Suprapubic skin (tissue), 4 donors: ENCODE results near the gene KCNN4. TPM values are rescaled to one million over a fixed set of nuclear protein-coding genes. Genes with fewer than 3 reads are reported as not detected.

ENCODE experiments used
- DNase-seq, 2 donors: peaks; one replicate each; pipeline ENCODE4 v3.0.0-alpha.2; 2019; ENCODE audit warnings: low spot score in 2 of 2
- H3K27ac ChIP-seq: fragments of 200-600 bp; sonication (generic); one replicate; pipeline ENCODE4 v1.5.1; 2019
- H3K27me3 ChIP-seq: fragments of 200-600 bp; sonication (generic); one replicate; pipeline ENCODE4 v1.5.1; 2019
- H3K36me3 ChIP-seq: fragments of 200-600 bp; sonication (generic); one replicate; pipeline ENCODE4 v1.5.1; 2019
- H3K4me1 ChIP-seq: fragments of 200-600 bp; sonication (generic); one replicate; pipeline ENCODE4 v1.5.1; 2019
- H3K4me3 ChIP-seq: fragments of 200-600 bp; sonication (generic); one replicate; pipeline ENCODE4 v1.5.1; 2019; ENCODE audit warnings: mild to moderate bottlenecking
- H3K9me3 ChIP-seq: fragments of 200-600 bp; sonication (generic); one replicate; pipeline ENCODE4 v1.5.1; 2019
- EP300 ChIP-seq: sonication (generic); formaldehyde crosslinking; IDR thresholded peaks from one replicate; pipeline ENCODE4 v1.6.1; 2017; ENCODE audit warnings: antibody characterized with exemption
- POLR2A ChIP-seq, 2 donors: fragments of 450-650 bp; IDR thresholded peaks; one replicate each; pipeline ENCODE4 v1.6.1; 2017; ENCODE audit warnings: antibody characterized with exemption in 2 of 2, mild to moderate bottlenecking in 2 of 2, moderate library complexity in 2 of 2
- POLR2AphosphoS5 ChIP-seq, 3 donors: sonication (generic); formaldehyde crosslinking; IDR thresholded peaks; one replicate each; pipeline ENCODE4 v1.6.1; 2017; ENCODE audit warnings: antibody characterized with exemption in 3 of 3
- WGBS: methylation state at CpG from one replicate; pipeline ENCODE4 v1.1.5; 2018; 5-methylcytosine and 5-hydroxymethylcytosine counted together
- total RNA-seq, 4 donors: library from RNA; depleted of rRNA; stranded (reverse); fragments of >200 nt; gene quantifications; one replicate each; pipeline ENCODE4 v1.1.0, GENCODE V29; 2016
- TF ChIP-seq, protein P1 (sequence below), 2 donors: fragments of 200-600 bp in 1 of 2; fragments of 450-650 bp in 1 of 2; sonication (generic) in 1 of 2; IDR thresholded peaks; one replicate each; pipeline ENCODE4 v1.5.1; 2016 to 2019; ENCODE audit warnings: antibody characterized with exemption in 2 of 2, mild to moderate bottlenecking in 1 of 2, moderate library complexity in 1 of 2

The KCNN4 gene
- total RNA-seq, 4 donors from 2014 or later = 26.4 to 77.9 (median 48.2) TPM

DNA sequence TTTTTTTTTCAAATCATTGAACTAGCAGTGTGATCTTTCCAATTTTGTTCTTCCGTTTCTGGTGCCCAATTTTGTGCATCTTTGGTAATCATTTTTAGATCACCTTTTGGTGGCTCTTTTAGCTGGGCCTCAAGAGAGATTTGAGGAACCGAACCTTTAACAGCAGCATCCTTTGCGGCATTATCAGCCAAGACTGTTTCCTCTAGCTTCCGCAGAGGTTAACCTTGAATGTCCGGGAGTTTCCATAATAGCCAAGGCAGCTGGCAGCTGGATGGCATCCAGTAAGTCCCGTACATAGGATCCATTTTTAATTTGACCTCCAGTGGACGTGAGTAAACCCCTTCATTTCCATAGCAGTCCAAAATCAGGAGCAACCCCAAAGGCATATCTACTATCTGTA, 55.3 kb downstream of the KCNN4 start:
- H3K27me3 ChIP-seq = no peaks in the 10 kb centered on the region
- no peak overlapping the region for H3K4me3 ChIP-seq
- H3K4me1 ChIP-seq = no peaks in the 10 kb centered on the region
- no peaks in the 10 kb centered on the region for H3K9me3 ChIP-seq
- DNase-seq = no peak
- H3K36me3 ChIP-seq = peaks cover 26% of the 10 kb centered on the region
- 57% methylated on average over 7 of the region's 7 CpGs for WGBS
- TF ChIP-seq EP300 = no peak
- TF ChIP-seq, protein P1, sequence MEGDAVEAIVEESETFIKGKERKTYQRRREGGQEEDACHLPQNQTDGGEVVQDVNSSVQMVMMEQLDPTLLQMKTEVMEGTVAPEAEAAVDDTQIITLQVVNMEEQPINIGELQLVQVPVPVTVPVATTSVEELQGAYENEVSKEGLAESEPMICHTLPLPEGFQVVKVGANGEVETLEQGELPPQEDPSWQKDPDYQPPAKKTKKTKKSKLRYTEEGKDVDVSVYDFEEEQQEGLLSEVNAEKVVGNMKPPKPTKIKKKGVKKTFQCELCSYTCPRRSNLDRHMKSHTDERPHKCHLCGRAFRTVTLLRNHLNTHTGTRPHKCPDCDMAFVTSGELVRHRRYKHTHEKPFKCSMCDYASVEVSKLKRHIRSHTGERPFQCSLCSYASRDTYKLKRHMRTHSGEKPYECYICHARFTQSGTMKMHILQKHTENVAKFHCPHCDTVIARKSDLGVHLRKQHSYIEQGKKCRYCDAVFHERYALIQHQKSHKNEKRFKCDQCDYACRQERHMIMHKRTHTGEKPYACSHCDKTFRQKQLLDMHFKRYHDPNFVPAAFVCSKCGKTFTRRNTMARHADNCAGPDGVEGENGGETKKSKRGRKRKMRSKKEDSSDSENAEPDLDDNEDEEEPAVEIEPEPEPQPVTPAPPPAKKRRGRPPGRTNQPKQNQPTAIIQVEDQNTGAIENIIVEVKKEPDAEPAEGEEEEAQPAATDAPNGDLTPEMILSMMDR (IDR thresholded peaks at IDR 0.05) = no peak
- no peak for TF ChIP-seq POLR2AphosphoS5 (IDR thresholded peaks at IDR 0.05)
- no peak for TF ChIP-seq POLR2A (IDR thresholded peaks at IDR 0.05)
- H3K27ac ChIP-seq = no peak overlapping the region

DNA sequence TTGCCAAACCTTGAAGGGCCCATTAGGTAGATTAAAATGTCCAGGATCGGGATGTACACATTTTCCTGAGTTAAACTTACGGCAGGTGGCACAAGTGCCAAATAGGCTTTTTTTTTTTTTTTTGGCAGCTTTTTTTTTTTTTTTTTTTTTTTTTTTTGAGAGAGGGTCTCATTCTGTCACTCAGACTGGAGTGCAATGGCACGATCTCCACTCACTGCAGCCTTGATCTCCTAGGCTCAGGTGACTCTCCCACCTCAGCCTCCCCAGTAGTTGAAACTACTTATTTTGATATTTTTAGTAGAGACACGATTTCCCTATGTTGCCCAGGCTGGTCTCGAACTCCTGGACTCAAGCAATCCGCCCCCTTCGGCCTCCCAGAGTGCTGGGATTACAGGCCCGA, 55.9 kb downstream of the KCNN4 start:
- WGBS = 68% methylated on average over 8 of the region's 8 CpGs
- Histone ChIP-seq H3K27ac (no peak overlapping the region), H3K4me3 (no peak overlapping the region), H3K4me1 (no peaks in the 10 kb centered on the region), H3K36me3 (peaks cover 22% of the 10 kb centered on the region), H3K9me3 (no peaks in the 10 kb centered on the region), H3K27me3 (no peaks in the 10 kb centered on the region)
- TF ChIP-seq POLR2AphosphoS5 (IDR thresholded peaks at IDR 0.05) (no peak), POLR2A (IDR thresholded peaks at IDR 0.05) (no peak), EP300 (no peak)
- TF ChIP-seq, protein P1 (IDR thresholded peaks at IDR 0.05) = no peak
- no peak for DNase-seq

DNA sequence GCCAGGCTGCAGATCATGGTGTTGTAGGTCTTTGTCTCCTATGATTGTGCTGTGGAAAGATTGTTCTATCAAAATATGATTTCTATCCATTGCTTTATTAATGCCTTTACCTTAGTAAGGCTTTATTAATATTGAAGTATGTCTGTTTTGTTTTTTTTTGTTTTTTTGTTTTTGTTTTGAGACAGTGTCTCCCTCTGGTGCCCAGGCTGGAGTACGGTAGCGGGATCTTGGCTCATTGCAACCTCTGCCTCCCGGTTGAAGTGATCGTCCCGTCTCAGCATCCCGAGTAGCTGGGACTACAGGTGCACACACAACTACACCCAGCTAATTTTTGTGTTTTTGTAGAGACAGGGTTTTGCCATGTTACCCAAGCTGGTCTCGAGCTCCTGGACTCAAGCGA, 57.2 kb downstream of the KCNN4 start:
- H3K9me3 ChIP-seq = no peaks in the 10 kb centered on the region
- WGBS = 56% methylated on average over 8 of the region's 8 CpGs
- peaks cover 9% of the 10 kb centered on the region for H3K36me3 ChIP-seq
- TF ChIP-seq POLR2A (IDR thresholded peaks at IDR 0.05) = no peak
- TF ChIP-seq, protein P1 (IDR thresholded peaks at IDR 0.05) = no peak
- TF ChIP-seq POLR2AphosphoS5 (IDR thresholded peaks at IDR 0.05) = no peak
- no peak for TF ChIP-seq EP300
- no peak overlapping the region for H3K4me3 ChIP-seq
- H3K4me1 ChIP-seq = no peaks in the 10 kb centered on the region
- DNase-seq = no peak
- no peaks in the 10 kb centered on the region for H3K27me3 ChIP-seq
- no peak overlapping the region for H3K27ac ChIP-seq

DNA sequence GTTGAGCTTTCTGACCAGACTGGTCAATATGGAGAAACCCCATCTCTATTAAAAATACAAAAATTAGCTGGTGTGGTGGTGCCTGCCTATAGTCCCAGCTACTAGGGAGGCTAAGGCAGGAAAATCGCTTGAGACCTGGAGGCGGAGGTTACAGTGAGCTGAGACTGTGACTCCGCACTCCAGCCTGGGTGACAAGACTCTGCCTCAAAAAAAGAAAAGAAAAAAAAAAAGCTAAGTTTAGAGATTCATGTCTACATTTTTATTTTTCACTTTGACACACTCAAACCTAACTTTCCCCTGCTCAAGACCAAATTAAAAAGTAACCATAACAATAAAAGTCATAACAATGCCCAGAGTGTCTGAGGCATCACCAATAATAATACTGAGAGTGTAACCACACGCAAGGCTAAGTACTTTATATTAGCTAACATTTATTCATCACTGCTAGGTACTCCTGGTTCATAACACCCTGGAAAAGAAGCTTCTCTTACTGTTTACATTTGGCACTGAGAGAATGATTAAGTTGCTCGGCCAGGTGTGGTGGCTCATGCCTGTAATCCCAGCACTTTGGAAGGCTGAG, 59.2 kb downstream of the KCNN4 start:
- no peaks in the 10 kb centered on the region for H3K36me3 ChIP-seq
- H3K4me1 ChIP-seq = no peaks in the 10 kb centered on the region
- 82% methylated on average over 5 of the region's 5 CpGs for WGBS
- DNase-seq = no peak
- H3K4me3 ChIP-seq = no peak overlapping the region
- no peaks in the 10 kb centered on the region for H3K9me3 ChIP-seq
- H3K27me3 ChIP-seq = no peaks in the 10 kb centered on the region
- no peak for TF ChIP-seq EP300
- TF ChIP-seq, protein P1 (IDR thresholded peaks at IDR 0.05) = no peak
- TF ChIP-seq POLR2AphosphoS5 (IDR thresholded peaks at IDR 0.05) = no peak
- TF ChIP-seq POLR2A (IDR thresholded peaks at IDR 0.05) = no peak
- H3K27ac ChIP-seq = no peak overlapping the region

DNA sequence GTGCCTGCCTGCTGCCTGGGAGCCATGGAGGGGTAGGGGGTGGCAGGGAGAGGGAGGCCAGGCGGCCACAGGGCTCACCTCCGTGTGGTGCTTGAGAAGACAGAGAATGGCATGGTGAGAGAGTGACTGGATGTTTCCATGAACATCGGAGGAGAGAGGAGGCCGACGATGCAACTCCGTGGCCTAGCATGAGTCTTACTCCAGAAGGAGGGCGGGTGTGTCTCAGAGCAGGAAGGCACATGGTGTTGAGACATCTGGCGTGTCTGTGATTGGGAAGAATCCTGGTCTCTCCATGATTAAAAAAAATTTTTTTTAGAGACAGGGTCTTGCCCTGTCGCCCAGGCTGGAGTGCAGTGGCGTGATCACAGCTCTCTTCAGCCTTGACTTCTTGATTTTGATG, 59.8 kb downstream of the KCNN4 start:
- no peak overlapping the region for H3K27ac ChIP-seq
- peaks cover 4% of the 10 kb centered on the region for H3K27me3 ChIP-seq
- TF ChIP-seq POLR2AphosphoS5 (IDR thresholded peaks at IDR 0.05) (no peak), POLR2A (IDR thresholded peaks at IDR 0.05) (no peak), EP300 (no peak)
- TF ChIP-seq, protein P1 (IDR thresholded peaks at IDR 0.05) = no peak
- no peaks in the 10 kb centered on the region for H3K9me3 ChIP-seq
- no peak overlapping the region for H3K4me3 ChIP-seq
- H3K4me1 ChIP-seq = no peaks in the 10 kb centered on the region
- no peaks in the 10 kb centered on the region for H3K36me3 ChIP-seq
- DNase-seq = no peak
- WGBS = 79% methylated on average over 10 of the region's 10 CpGs
